Measurements from ENCODE around the gene UNC13B.
"Not testable (repeated sequence)": the region's sequence is repeated elsewhere in the genome, so short reads cannot be mapped to it uniquely, and the experiment has no call there.

Gene UNC13B

GRCh38 chr9:35161713-35162604 lies at the start of gene UNC13B:
Gene UNC13B, plus strand, starts transcription at chr9:35162009. Its CDS starts 275 bp downstream, at chr9:35162284.
- peak; percentile 69 for DNase-seq (ENCODE audit: low read depth)

DNA sequence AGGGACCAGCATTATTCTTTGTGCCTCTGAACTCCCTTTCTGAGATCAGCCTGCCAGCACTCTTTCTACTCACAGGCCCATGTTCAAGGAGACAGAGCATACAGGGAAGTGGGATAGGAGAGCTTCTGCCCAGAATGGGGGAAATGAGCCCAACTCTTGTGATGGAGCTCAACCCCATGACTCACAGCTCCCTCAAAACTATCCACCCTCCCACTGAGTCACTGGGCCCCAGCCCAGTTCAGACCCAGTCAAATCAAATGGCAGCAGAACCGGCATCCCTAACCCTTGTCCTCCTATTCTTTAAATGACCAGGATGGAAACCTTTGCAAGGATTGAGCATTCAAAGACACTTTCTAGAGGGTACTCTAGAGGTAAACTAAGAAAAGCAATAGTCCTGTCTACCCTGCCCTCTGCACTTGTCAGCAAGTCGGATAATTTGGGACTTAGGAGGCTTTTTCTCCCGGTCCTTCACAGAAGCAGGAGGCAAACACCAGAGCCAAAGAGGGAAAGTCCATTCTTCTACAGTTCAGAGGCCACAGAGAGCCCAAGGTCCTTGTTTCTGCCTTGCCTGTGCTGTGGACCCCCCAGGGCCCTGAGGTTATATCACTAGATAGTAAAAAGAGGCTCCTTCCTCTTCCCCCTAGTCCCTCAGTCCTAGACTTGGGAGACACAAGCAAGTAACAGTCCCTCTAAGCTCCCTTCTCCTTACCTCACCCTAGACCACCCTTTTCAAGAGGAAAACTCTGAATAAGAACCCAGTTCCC lies 49.4 kb upstream of the UNC13B start:
- no peak for DNase-seq (ENCODE audit: low read depth)

- DNase-seq (ENCODE audit: low read depth) = peak; percentile 43
These were observed 47.5 kb upstream of the UNC13B start for GRCh38 chr9:35114113-35114839.

- no peak for DNase-seq (ENCODE audit: low read depth)
These were observed 46.8 kb upstream of the UNC13B start for GRCh38 chr9:35114840-35115628.

DNA sequence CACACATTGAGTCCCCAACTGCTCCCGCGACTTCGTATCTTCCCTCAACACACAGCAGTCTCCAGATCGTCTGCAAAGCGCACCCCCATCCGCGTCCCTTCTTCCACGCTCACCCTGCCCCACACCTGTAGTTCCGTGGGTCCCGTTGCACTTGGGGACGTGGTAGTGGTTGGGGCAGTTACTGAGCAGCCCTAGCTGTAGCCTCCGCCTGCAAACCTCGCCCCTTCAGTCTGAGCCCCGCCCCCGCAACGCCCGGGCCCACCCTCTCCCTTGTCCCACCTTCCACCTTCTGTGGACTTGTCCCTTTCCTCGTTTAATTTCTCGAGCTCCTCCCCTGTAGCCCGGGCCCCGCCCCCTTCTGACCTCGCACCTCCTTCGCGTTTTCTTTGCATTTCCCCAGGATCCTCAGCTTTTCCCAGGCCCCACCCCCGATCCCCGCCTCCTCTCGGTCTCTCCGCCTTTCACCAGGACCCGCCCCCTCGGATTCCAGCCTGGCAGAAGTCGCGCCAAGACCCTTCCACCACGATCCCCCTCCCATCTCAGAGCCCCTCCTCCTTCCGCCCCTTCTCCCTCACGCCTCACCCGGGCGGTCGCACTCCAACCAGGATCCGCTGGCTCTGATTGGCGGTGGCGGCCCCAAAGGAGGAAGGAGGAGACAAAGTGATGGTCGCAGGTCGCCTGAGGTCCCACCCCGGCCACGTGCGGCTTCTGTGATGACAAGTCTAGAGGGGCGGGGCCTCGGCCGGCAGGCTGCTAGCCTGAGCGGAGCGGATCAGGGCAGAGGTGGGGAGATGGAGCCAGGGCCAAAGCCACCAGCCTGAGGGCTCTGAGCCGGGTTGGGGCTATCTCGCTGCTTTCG lies 45.9 kb upstream of the UNC13B start, which contains the start of gene ATOSB:
Gene ATOSB, minus strand, starts transcription at position 183 of the 859 bp plus-strand sequence. CDS start 7,588 bp downstream, outside the sequence.
- peak; percentile 87 for DNase-seq (ENCODE audit: low read depth)

- DNase-seq (ENCODE audit: low read depth) = no peak
These were observed 45.3 kb upstream of the UNC13B start for GRCh38 chr9:35116539-35116897.

DNA sequence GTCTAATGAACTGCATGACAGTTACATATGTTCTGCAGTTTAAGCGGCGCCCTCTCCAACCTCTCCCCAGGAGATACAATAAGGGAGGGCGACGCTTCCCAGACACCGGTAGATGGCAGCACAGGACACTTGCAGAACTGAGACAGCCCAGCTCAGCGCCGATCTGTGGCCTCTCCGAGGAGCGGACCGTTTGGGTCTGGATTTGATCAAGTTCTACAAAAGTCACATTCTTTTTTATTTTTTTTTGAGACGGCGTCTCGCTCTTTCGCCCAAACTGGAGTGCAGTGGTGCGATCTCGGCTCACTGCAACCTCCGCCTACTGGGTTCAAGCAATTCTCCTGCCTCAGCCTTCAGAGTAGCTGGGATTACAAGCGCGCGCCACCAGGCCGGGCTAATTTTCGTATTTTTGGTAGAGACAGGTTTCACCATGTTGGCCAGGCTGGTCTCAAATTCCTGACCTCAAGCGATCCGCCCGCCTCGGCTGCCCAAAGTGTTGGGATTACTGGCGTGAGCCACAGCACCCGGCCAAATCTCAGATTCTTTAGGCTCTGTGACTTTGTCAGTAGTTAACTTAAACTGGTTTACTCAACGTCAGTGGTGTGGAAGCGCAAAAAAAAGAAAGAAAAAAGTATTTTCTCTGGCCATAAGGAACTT lies 44.8 kb upstream of the UNC13B start:
- DNase-seq (ENCODE audit: low read depth) = peak; percentile 82

GRCh38 chr9:35134920-35135319 lies 26.9 kb upstream of the UNC13B start:
- no peak for DNase-seq (ENCODE audit: low read depth)

DNA sequence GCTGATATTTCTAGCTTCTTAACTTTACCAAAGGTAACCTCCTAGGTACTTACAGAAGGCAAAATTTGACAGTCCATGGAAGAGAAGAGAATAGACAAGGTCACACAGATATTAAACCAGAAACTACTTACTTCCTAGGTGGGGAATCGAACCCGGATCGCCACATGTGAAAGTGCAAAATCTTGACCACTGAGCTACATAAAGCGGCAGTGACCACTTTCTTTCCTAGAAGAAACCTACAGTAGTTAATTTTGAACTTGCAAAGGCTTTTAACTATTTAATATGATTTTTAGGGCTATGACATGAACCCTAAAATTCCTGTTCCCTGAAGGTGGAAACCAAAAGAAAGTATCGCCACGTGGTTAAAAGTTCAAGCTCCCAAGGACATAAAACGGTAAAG lies 25.8 kb upstream of the UNC13B start:
- DNase-seq (ENCODE audit: low read depth) = no peak

- DNase-seq (ENCODE audit: low read depth) = no peak
These were observed 24.9 kb upstream of the UNC13B start for GRCh38 chr9:35136866-35137265.

DNA sequence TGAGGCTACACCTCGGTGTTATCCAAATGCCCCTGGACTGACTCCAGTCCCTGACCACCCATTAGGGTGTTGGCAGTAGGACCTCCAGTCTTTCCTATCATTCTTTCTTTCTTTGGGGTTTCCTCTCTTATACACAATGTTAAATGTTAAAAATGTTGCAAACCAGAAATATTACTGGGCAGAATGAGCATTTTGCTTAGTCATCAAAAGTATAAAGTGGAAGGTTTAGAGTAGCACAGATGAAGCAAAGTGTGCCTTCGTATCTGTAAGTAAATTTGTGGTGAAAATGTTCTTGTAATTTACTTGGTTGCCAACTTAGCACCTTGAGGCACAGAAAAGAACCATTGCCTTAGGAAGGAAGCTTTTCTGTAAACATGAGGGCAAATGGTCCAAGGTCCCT lies 21.7 kb upstream of the UNC13B start:
- DNase-seq (ENCODE audit: low read depth) = no peak

GRCh38 chr9:35142037-35142436 lies 19.8 kb upstream of the UNC13B start:
- no peak for DNase-seq (ENCODE audit: low read depth)

DNA sequence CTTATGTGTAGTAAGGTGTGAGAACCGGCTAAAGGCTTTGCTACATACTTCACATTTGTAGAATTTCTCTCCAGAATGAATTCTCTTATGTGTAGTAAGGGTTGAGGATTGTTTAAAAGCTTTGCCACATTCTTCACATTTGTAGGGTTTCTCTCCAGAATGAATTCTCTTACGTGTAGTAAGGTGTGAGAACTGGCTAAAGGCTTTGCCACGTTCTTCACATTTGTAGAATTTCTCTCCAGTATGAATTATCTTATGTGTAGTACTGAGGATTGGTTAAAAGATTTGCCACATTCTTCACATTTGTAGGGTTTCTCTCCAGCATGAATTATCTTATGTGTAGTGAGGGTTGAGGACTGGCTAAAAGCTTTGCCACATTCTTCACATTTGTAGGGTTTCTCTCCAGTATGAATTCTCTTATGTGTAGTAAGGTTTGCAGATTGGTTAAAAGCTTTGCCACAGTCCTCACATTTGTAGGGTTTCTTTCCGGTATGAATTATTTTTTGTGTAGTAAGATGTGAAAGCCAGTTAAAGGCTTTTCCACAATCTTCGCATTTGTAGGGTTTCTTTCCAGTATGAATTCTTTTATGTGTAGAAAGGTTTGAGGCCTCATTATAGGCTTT lies 13.8 kb upstream of the UNC13B start:
- DNase-seq (ENCODE audit: low read depth) = not testable (repeated sequence)

- DNase-seq (ENCODE audit: low read depth) = no peak
These were observed 8.9 kb upstream of the UNC13B start for GRCh38 chr9:35152926-35153325.

- DNase-seq (ENCODE audit: low read depth) = no peak
These were observed 5.0 kb upstream of the UNC13B start for GRCh38 chr9:35156781-35157180.

GRCh38 chr9:35157836-35158235 lies 4.0 kb upstream of the UNC13B start:
- DNase-seq (ENCODE audit: low read depth) = not testable (repeated sequence)

- no peak for DNase-seq (ENCODE audit: low read depth)
These were observed 3.1 kb upstream of the UNC13B start for GRCh38 chr9:35158501-35159280.

GRCh38 chr9:35162605-35163315 lies 951 bp downstream of the UNC13B start:
- no peak for DNase-seq (ENCODE audit: low read depth)
